22Rv1 (cell line): ENCODE results near the gene CNTN1.

Source experiments
- CTCF ChIP-seq: fragments of 450-650 bp; IDR thresholded peaks from 2 replicates; pipeline ENCODE4 v1.5.1; 2017; ENCODE audit warnings: mild to moderate bottlenecking
- ZFX ChIP-seq: fragments of 450-650 bp; IDR thresholded peaks from 2 replicates; pipeline ENCODE4 v1.6.1; 2017; ENCODE audit warnings: antibody characterized with exemption, borderline replicate concordance

DNA sequence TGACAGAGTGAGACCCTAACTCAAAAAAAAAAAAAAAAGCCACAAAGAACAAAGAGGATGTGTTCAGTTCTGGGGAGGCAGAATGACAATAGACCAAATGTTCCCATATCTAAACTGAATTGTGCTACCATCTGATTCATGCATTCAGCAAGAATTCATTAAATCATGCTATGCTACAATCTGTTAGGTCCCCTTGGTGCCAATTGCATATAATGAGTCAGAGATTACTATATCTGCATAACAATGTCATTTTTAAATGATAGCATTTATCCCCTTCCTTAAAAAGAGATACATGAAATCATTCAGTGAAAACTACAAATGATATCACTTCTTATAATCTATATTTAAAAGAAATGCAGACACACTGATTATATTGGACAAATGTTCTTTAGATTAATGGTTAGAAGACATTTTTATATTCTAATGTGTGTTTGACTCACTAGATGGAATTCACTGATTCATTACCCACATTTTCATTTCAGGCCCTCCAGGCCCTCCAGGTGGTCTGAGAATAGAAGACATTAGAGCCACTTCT, 288.3 kb downstream of the CNTN1 start:
- TF ChIP-seq CTCF (no peak), ZFX (no peak)
